Activated CD8-positive, alpha-beta T cell treated with anti-CD3 and anti-CD28 coated beads for 36 hours (primary cell): Measurements from ENCODE around the gene SCG2. TPM values are rescaled to one million over a fixed set of nuclear protein-coding genes. Genes with fewer than 3 reads are reported as not detected.

Experiments used
- ATAC-seq: fragments of 200-7000 bp; cut with Tn5 transposase; one replicate; pipeline ENCODE4 v1.10.0; 2021; ENCODE audit warnings: mild to moderate bottlenecking, moderate library complexity
- CTCF ChIA-PET: fragments of 350-600 bp; sonication (Branson Sonifier 250); formaldehyde crosslinking; loops from one replicate; lab custom pipeline; 2021; ENCODE audit warnings: antibody characterized with exemption; lab: Charles Lee
- POLR2A ChIA-PET: fragments of 350-600 bp; sonication (Branson Sonifier 250); formaldehyde crosslinking; loops from one replicate; lab custom pipeline; 2021; ENCODE audit warnings: antibody characterized with exemption; lab: Charles Lee
- DNase-seq: peaks from one replicate; pipeline ENCODE4 v3.0.0-alpha.2; 2020
- H3K27ac Mint-ChIP-seq: one replicate; pipeline ENCODE4 v1.8.0; 2021; ENCODE audit warnings: mild to moderate bottlenecking, mixed read lengths
- H3K27me3 Mint-ChIP-seq: one replicate; pipeline ENCODE4 v1.8.0; 2021; ENCODE audit warnings: mixed read lengths
- H3K36me3 Mint-ChIP-seq: one replicate; pipeline ENCODE4 v1.8.0; 2021; ENCODE audit warnings: low read depth, mixed read lengths
- H3K4me1 Mint-ChIP-seq: one replicate; pipeline ENCODE4 v1.8.0; 2021; ENCODE audit warnings: low read depth, mixed read lengths
- H3K4me3 Mint-ChIP-seq: one replicate; pipeline ENCODE4 v1.8.0; 2021; ENCODE audit warnings: mild to moderate bottlenecking, moderate library complexity, mixed read lengths
- H3K9me3 Mint-ChIP-seq: one replicate; pipeline ENCODE4 v1.8.0; 2021; ENCODE audit warnings: mixed read lengths
- CTCF ChIP-seq: fragments of 200-600 bp; IDR thresholded peaks from one replicate; pipeline ENCODE4 v1.8.0; 2022; ENCODE audit warnings: antibody characterized with exemption, mild to moderate bottlenecking
- intact Hi-C: fragments of 100-400 bp; cut with micrococcal nuclease; formaldehyde crosslinking; loops from one replicate; pipeline ENCODE4 v1.10.0; 2022
- total RNA-seq, 2 experiments: library from RNA; stranded (reverse); gene quantifications; one replicate each; pipeline ENCODE4 v1.2.3, GENCODE V29; 2021

SCG2 gene
- total RNA-seq, 2 experiments from 2014 or later: not detected

GRCh38 chr2:223634238-223634637 is 32.1 kb upstream of the SCG2 start:
- no peak for TF ChIP-seq CTCF
- Mint-ChIP-seq H3K4me3 (no peak overlapping the region), H3K36me3 (no peaks in the 10 kb centered on the region), H3K27ac (no peak overlapping the region), H3K27me3 (peaks cover 8% of the 10 kb centered on the region), H3K4me1 (no peaks in the 10 kb centered on the region), H3K9me3 (no peaks in the 10 kb centered on the region)
- ChIA-PET CTCF (no interaction called here), POLR2A (no interaction called here)
- DNase-seq (no peak), ATAC-seq (no peak)
- intact Hi-C loops: no loop called here

DNA sequence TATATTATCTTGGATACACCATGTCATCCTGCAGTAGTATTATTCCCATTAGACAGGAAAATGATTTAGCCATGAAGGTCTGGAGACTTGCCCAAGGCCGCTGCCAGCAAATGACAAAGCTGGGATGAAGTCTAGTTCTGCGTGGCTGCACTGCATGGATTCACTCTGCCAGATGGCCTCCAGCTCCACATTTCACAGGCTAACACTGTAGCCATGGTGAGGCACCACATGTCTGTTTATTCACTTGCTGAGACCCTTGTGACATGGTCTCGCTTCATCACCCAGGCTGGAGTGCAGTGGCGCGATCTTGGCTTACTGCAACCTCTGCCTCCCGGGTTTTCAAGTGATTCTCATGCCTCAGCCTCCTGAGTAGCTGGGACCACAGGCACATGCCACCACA is 31.5 kb upstream of the SCG2 start:
- H3K36me3 Mint-ChIP-seq: no peaks in the 10 kb centered on the region
- TF ChIP-seq CTCF: no peak
- ATAC-seq (no peak), DNase-seq (no peak)
- POLR2A ChIA-PET: no interaction called here
- CTCF ChIA-PET: no interaction called here
- no peaks in the 10 kb centered on the region for H3K4me1 Mint-ChIP-seq
- no peak overlapping the region for H3K4me3 Mint-ChIP-seq
- intact Hi-C loops: no loop called here
- H3K27ac Mint-ChIP-seq: no peak overlapping the region
- H3K9me3 Mint-ChIP-seq: no peaks in the 10 kb centered on the region
- H3K27me3 Mint-ChIP-seq: peaks cover 8% of the 10 kb centered on the region

DNA sequence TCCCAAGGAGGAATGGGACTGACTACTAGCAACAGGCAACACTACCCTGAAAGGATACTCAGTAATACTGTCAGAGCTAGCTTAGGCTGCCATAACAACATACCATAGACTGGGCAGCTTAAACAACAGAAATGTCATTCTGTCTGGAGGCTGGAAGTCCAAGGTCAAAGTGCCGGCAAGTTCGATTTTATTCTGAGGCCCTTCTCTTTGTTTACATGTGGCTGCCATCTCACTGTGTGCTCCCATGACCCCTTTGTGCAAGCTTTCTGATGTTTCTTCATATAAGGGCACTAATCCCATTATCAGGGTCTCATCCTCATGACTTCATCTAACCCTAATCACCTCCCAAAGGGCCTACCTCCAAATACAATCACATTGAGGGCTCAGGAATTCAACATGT is 30.7 kb upstream of the SCG2 start:
- no peak for TF ChIP-seq CTCF
- DNase-seq (no peak), ATAC-seq (no peak)
- Mint-ChIP-seq H3K36me3 (no peaks in the 10 kb centered on the region), H3K4me3 (no peak overlapping the region), H3K27me3 (peaks cover 10% of the 10 kb centered on the region), H3K4me1 (no peaks in the 10 kb centered on the region), H3K9me3 (no peaks in the 10 kb centered on the region), H3K27ac (no peak overlapping the region)
- CTCF ChIA-PET: no interaction called here
- intact Hi-C loops: no loop called here
- POLR2A ChIA-PET: no interaction called here

GRCh38 chr2:223626716-223627115 is 24.6 kb upstream of the SCG2 start:
- ATAC-seq: no peak
- POLR2A ChIA-PET: no interaction called here

GRCh38 chr2:223625652-223626051 is 23.5 kb upstream of the SCG2 start:
- no peak for DNase-seq
- peaks cover 12% of the 10 kb centered on the region for H3K27me3 Mint-ChIP-seq
- H3K9me3 Mint-ChIP-seq: no peaks in the 10 kb centered on the region
- ChIA-PET CTCF (interaction anchor here (1.7 kb wide), 1 partner anchor 14 kb away, joined by 4 read pairs; no protein-coding TSS in a partner anchor), POLR2A (no interaction called here)
- H3K27ac Mint-ChIP-seq: no peak overlapping the region
- no peak for ATAC-seq
- no peaks in the 10 kb centered on the region for H3K4me1 Mint-ChIP-seq
- no peaks in the 10 kb centered on the region for H3K36me3 Mint-ChIP-seq
- H3K4me3 Mint-ChIP-seq: no peak overlapping the region
- TF ChIP-seq CTCF: no peak
- intact Hi-C loops: no loop called here

More at GRCh38 chr2:223626716-223627115, 24.6 kb upstream of the SCG2 start:
- no peaks in the 10 kb centered on the region for H3K9me3 Mint-ChIP-seq
- CTCF ChIA-PET: no interaction called here
- H3K36me3 Mint-ChIP-seq: no peaks in the 10 kb centered on the region
- TF ChIP-seq CTCF: no peak
- H3K4me1 Mint-ChIP-seq: no peaks in the 10 kb centered on the region
- intact Hi-C loops: no loop called here
- DNase-seq: no peak
- peaks cover 12% of the 10 kb centered on the region for H3K27me3 Mint-ChIP-seq
- H3K4me3 Mint-ChIP-seq: no peak overlapping the region
- H3K27ac Mint-ChIP-seq: no peak overlapping the region
